NCI-H1092 treated with DMSO at 0.1 percent for 48 hours (cell line): ENCODE measurements around the gene PLCH2.
"Not testable (repeated sequence)": the region's sequence is repeated elsewhere in the genome, so short reads cannot be mapped to it uniquely, and the experiment has no call there.

ENCODE experiments used
- DNase-seq: peaks from one replicate; lab custom pipeline; 2025; lab: John Stamatoyannopoulos, UW

Gene PLCH2

DNA sequence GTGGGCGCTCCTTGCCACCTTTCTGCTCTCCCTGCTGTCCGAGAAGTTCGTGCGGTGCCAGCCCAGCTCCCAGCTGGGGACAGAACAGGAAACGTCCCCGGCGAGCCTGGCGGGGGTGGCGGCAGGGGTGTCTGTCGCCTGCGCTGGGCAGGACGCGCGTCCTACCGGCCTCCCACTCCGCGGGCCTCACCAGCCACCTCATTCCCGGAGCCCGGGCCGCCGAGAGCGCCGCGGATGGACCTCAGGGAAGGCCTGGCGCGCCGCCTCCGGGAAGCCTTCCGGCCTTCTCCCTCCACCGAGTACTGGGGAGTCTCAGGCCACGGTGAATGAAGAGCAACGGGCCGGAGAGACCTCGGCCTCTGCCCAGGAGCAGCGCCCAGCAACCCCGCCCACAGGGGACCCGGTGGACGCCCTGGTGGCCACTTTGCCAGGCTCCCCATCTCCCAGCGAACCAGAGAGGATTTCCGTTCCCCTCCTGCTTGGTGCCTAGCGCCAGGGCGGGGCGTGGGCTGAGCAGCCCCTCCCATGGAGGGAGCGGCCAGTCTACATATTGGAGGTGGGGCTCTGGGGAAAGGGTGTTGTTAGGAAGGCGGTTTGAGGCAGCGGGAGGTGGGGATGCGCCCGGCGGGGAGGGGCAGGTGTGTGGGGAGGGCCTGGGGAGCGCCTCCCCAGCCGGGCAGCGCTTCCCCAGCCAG lies 70.6 kb downstream of the PLCH2 start:
- no peak for DNase-seq

DNA sequence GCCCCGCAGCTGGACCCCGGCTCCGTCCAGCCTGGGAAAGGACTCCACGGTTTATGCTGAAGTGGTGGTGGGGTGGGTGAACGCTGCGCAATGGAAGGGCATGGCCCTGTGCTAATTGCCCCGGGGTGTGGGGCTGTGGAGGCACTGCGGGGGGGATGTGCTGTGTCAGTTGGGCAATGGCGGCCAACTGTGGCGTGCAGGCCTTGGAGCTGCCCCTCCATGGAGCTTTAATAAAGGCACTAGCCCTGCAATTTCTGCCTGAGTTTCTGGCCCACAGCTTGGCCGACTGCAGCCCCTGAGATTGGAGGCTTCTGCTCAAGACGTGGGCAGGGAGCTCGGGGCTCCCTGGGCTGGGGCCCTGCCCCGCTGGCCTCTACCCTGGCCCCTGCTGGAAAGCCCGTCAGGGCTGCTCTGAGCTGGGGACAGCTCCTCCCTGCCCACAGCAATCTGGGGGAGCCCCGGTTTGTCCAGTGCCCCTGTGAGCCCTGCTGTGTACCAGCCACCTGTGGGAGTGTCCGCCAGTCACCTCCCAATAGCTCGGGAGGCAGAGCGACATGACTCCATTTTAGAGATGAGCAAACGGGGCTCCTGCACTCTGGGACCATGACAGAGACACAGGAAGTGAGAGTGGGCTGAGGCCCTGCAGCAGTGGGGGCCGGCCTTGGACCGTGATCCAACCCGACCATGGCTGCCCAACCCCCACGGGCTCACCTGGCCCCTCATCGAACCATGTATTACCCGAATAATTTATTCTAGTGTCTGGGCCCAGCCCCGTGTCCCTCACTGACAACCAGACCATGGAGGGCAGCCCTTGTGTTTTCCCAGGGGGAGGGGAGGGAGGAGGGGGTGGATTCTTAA lies 71.3 kb downstream of the PLCH2 start:
- no peak for DNase-seq

DNA sequence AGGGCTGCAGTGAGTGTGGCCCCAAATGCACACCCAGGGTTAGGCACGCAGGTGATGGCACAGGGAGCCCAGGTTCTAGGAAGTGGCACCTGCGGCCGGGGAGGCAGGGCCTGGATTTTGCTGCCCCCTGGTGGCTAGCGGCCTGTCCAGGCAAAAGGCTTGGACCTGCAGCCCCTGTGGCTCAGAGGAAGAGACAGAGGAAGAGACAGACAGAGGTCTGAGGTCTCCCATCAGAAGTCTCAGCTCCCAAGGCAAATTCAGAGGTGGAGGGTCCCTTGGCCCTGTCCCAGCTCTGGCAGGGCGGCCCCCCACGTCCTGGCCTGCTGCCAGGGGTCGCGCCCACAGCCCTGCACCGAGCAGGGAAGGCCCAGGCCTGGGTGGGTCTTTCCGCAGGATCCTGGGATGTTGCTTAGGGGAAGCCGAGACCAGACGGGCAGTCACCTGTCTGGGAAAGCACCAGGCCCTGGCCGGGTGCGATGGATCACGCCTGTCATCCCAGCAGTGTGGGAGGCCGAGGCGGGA lies 72.0 kb downstream of the PLCH2 start:
- peak; percentile 24 for DNase-seq

DNA sequence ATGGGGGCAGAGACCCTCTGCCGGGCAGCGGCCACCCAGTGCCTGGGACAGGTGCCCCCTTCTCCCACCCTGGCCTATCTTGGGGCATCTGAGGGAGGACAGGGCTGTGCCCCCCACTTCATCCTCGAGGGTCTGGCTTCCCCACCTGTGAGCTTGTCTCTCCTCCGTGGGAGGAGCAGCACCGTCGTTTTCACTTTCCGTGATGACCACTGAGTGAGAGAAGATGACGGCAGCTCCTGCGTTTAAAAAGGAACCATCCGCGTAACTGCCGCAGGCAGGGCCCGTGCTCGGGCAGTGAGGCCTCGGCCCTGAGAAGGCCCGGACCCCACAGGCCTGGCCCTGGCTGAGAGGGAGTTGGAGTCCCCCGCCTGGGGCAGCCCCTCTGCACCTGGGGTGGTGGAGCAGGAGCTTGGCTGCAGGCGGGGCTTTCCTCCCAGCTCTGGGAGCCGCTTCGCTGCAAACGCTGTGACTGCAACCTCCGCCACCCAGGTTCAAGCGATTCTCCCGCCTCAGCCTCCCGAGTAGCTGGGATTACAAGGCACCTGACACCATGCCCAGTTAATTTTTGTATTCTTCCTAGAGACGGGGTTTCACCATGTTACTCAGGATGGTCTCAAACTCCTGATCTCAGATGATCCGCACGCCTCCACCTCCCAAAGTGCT lies 73.4 kb downstream of the PLCH2 start:
- not testable (repeated sequence) for DNase-seq

DNA sequence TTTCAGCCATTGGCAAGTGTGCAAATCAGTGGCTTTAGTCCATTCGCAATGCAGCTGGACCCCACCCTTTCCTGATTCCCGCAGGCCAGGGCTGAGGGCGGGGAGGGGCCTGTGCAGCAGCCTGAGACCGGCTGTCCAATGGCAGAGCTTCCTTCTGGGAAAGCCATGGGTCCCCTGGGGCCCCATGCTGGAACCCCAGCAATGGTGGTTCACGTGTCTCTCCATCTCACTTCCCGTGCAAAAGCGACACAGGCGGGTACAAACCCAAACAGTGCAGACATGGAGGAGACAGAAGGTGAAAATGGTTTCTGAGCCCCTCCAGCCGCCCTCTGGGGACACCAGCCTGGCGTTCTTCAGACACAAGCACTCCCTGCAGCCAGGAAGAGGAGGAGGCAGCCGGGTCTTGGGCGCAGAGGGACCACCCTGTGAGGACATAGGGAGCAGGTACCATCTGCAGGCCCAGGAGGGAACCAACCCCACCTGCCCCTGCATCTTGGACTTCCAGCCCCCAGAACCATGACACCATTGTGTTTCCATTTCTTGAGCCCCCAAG lies 74.3 kb downstream of the PLCH2 start:
- DNase-seq: not testable (repeated sequence)

DNA sequence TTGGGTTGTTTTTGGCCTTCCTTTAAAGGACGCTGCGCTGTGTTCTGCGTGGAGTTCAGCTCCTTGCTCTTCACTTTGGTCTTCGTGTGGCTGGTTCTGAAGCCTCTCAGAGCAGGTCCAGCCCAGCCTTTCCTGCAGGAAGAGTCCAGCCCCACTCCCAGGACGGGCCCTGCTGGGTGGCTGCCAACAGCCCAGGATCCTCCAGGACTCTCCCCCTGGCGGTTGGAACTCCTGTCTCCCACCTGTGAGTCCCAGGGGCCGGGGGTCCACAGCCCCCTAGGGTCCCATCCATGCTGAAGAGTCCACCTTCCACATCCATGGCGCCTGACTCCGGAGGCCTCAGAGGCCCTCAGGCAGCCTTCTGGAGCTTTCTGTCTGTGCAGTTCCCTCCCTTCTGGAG lies 75.5 kb downstream of the PLCH2 start:
- DNase-seq: not testable (repeated sequence)

DNA sequence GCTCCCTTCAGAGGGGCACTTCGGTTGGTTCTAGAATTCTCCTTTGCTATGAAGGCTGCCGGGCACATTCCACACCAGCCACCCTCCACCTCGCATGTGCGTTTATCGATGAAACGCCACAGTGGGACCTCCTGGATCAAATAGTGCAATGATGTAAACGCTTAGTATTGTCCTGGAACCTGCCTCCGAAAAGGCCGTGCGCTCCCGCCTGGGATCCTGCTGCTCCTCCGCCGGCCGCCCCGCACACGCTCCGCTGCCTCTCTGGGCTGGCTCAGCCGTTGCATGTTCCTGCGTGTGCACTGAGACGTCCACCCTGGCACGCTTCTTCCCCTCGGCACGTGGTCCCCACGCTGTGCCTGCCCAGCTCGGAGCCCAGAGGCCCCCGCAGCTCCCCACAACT lies 76.1 kb downstream of the PLCH2 start:
- DNase-seq: no peak

DNA sequence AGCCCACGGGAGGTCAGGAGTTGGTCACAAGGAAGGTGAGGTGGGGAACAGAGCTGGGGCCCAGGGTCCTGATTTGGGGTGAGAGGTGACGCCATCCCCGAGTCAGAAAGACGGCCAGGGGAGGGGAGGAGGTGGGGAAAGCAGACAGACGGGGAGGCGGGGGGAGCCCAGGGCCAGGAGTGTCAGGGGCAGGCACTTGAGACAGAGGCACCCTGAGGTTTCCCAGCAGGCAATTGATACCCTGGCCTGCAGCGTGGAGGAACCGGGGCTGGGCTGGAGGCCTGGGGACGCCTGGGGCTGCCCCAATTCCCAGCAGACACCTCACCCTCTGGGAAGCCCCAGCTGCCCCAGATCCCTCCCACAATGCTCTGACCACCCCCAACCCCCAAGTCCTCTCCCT lies 77.0 kb downstream of the PLCH2 start:
- DNase-seq: not testable (repeated sequence)

DNA sequence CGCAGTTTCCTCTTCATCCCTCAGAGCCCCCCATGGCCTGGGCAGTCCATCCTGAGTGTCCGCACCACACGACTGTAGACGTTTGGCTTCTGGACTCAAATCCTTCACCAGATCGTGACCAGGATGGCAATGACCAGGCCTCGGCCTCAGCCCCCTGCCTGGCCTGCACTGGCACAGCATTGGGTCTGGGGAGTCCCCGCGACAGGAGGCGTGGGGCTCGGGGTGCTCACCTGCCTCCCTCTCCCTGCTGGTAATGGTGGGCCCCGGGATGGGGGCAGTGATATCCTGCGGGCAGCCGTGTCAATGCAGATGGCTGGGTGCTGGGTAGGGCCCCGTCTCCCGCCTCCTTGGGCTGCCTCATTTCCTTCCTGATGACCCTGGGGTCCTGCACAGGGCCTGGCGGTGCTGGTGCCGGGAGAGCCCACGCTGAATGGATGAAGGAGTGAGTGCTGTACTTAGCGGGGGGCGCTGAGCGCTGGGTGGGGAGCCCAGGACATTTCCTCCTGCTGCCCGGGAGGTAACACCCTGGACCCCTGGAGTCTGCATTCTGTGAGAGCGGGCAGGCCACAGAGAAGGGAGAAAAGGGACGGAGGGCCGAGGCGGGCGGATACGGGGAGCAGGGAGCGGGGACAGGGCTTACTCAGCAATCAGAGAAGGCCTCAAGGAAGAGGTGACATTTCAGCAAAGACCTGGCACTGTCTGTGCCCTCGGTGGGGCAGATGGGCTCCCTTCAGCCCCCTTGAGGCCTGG lies 78.0 kb downstream of the PLCH2 start:
- DNase-seq: no peak

DNA sequence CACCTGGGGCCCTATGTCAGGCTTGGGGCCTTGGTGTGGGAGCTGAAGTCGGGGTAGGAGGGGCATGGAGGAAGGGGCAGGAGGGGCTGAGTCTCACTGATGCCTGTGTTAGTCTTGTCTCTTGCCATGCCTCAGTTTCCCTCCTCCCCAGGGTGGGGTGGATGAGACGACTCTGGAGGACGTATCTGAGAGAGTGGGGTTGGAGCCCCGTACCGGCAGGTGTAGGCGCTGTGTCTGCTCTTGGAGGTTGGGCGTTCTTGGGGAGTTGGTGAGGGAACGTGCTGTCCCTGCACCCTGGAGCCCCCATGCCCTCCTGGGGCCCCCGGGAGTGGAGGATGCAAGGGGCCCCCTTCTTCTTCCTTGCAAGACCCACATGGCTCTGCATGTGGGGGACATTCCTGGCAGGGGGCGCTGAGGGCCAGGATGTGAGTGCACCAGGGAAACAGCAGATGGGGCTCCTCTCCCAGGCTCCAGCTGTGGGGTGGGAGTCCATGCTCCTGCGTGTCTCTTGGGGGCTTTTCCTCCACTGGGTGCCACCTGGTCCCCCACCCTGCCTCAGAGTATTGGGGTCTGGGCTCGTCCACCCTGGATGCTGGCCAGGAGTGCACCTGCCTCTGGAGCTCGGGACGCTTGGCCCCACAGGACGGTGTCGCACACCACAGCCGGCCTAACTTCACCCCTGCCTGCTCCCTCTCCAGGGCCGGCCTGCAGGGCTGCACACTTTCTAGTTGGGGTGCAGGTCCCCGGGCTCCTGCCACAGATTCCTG lies 78.7 kb downstream of the PLCH2 start:
- DNase-seq: no peak
